Measurements from ENCODE around the gene ZFP64.
"Not testable (repeated sequence)": the region's sequence is repeated elsewhere in the genome, so short reads cannot be mapped to it uniquely, and the experiment has no call there.

The ZFP64 gene

DNA sequence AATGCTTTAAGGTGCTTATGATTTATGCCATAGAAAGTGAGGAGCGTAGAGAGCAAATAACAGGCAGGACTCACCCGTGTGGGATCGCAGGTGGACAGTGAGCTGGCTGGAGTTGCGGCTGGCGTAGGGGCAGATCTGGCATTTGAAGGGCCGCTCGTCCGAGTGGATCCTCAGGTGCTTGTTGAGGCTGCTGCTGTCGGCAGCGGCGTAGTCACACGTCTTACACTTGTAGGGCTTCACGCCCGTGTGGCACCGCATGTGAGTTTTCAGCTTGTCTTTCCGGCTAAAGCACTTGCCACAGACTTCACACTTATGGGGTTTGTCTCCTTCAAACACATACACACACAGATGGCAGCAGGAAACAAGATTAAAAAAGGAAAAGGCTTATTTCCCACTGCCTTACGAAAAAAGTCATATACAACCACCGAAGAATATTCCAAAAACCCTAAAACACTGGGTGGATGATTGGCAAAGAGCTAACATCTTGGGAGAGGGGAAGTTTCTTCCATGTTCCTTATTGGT lies 31.5 kb downstream of the ZFP64 start:
- DNase-seq (ENCODE audit: low read depth, low spot score): no peak

DNA sequence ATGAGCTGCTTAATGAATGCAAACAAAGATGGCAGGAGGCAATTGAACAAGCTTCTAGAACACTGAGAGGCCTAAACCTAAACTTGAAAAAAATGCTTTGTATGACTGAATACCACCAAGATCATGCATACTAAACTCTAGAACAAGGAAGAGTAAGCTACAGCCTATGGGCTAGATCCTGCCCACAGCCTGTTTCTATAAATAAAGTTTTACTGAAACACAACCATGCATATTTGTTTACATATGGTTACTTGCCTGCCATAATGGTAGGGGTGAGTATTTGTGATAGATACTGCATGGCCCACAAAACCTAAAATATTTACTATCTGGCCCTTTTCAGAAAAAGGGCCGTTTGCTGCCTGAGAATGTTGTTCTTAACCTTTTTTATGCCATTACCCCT lies 37.0 kb downstream of the ZFP64 start:
- no peak for DNase-seq (ENCODE audit: low read depth, low spot score)

- DNase-seq (ENCODE audit: low read depth, low spot score): no peak
Observed at GRCh38 chr20:52153896-52154295, 37.7 kb downstream of the ZFP64 start.

DNA sequence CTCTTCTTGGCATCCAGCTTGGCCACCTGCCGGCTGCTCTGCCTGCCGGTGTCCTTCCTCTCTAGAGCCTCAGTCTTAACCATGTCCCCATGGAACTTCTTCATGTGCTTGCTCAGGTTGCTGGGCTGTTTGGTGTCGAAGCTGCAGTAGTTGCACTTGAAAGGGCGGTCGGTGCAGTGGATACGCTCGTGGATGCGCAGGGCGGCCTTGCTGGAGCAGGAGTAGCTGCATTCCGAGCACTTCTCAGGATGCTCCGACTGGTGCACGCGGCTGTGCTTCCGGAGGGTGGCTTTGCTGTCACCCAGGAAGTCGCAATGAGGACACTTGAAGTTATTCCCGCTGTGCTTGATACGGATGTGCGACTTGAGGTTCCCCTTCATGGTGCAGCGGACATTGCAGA lies 38.7 kb downstream of the ZFP64 start:
- no peak for DNase-seq (ENCODE audit: low read depth, low spot score)

- no peak for DNase-seq (ENCODE audit: low read depth, low spot score)
Observed at GRCh38 chr20:52152416-52152815, 39.2 kb downstream of the ZFP64 start.

DNA sequence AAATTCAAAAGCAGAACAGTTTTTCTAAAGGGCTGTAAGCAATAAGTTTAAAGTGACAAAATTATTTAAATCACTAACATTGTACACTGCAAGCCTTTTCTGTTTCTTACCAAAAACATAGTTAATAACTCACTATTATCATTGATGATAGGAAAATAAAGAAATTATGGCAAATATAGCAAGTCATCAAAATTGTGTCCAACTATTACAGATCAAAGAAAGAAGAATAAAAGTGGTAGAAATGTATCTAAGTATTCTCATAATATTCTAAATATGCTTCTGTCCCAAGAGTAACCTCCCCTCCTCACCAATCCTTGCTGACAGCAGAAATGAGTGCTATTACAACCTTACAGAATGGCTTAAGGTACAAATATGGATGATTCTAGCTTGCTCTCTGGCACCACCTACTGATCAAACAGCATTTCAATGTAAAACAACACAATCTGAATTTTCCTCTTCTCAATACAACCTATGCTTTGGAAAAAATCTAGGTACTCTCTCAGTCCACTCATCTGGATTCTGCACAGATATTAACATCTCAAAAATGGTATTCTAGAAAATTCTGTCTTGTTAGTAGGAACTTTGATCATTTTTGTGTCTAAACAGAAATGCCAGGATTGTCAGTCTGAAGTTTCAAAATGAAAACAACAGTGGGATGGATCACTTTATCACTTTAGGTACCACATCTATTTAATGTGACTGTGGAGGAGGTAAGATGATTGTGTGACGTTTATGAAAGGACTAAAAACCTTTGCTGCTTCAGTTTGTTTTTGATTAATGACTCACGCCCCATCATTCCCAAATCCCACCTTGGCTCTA lies 40.9 kb downstream of the ZFP64 start:
- no peak for DNase-seq (ENCODE audit: low read depth, low spot score)

- DNase-seq (ENCODE audit: low read depth, low spot score): no peak
Observed at GRCh38 chr20:52145587-52145986, 46.0 kb downstream of the ZFP64 start.

DNA sequence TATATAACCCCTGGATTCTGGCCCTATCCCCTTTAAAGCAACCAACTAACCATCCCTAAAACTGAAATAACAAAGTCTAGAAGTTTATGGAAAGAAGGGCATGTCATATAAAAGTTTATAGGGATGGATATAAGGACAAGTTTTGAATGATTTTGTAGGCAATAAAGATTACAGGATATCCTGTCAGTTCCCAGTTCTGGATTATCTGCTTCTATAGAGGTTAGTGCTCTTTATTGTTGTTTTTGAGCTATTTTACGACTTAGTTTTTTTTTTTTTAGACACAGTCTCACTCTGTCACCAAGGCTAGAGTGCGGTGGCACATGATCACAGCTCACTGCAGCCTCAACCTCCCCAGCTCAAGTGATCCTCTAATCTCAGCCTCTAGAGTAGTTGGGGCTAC lies 48.3 kb downstream of the ZFP64 start:
- DNase-seq (ENCODE audit: low read depth, low spot score): no peak

- DNase-seq (ENCODE audit: low read depth, low spot score): no peak
Observed at GRCh38 chr20:52142757-52143156, 48.8 kb downstream of the ZFP64 start.

DNA sequence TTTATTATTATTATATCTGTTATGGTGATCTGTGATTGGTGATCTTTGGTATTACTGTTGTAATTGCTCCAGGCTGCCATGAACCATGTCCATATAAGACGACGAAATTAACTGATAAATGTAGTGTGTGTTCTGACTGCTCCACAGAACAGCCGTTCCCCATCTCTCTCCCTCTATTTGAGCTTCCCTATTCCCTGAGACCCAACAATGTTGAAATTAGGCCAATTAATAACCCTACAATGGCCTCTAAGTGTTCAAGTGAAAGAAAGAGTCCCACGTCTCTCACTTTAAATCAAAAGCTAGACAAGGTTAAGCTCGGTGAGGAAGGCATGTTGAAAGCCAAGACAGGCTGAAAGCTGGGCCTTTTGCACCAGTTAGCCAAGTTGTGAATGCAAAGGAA lies 51.6 kb downstream of the ZFP64 start:
- DNase-seq (ENCODE audit: low read depth, low spot score): no peak

DNA sequence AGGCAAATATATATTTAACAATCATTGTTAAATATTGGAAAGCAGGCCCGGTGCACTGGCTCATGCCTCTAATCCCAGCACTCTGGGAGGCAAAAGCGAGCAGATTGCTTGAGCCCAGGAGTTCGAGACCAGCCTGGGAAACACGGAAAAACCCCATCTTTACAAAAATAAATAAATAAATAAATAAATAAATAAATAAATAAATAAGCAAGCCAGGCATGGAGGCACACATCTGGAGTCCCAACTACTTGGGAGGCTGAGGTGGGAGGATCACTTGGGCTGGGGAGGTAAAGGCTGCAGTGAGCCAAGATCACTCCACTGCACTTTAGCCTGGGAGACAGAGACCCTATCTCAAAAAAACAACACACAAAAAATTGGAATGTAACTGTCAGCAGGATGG lies 53.7 kb downstream of the ZFP64 start:
- no peak for DNase-seq (ENCODE audit: low read depth, low spot score)

DNA sequence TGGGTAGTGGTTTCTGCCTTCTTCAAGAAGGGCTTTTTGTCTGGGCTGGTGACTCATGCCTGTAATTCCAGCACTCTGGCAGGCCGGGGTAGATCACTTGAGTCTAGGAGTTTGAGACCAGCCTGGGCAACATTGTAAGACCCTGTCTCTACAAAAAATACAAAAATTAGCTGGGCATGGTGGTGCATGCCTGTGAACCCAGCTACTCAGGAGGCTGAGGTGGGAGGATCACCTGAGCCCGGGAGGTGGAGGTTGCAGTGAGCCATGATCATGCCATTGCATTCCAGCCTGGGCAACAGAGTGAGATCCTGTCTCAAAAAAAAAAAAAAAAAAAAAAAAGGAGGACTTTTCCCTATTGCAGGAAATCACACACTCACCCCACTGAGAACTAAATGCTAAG lies 57.9 kb downstream of the ZFP64 start:
- not testable (repeated sequence) for DNase-seq (ENCODE audit: low read depth, low spot score)

DNA sequence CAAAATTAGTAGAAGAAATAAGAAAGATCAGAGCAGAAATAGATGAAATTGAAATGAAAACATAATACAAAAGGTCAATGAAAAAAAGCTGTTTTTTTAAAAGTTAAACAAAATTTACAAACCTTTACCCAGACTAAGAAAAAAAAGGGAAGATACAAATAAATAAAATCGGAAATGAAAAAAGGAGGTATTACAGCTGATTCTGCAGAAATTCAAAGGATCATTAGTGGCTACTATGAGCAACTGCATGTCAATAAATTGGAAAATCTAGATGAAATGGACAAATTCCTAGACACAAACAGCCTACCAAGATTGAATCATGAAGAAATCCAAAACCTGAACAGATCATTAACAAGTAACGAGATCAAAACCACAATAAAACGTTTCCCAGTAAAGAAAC lies 59.2 kb downstream of the ZFP64 start:
- DNase-seq (ENCODE audit: low read depth, low spot score): no peak

GRCh38 chr20:52131048-52131643 lies 60.4 kb downstream of the ZFP64 start:
- DNase-seq (ENCODE audit: low read depth, low spot score): no peak

DNA sequence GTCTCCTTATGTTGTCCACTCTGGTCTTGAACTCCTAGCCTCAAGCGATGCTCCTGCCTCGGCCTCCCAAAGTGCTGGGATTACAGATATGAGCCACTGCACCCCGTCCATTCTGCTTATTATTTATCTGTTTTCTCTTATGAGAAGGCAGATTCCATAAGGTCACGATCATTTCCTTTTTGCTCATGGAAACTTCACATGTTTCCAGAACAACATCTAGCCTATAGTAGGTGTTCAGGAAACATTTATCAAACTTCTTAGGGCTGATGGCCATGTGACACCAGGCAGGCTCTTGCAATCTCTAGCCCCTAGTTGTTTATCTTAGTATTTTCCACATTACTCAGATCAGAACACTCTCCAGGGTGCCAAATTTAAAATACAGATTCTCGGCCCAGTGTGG lies 61.2 kb downstream of the ZFP64 start:
- DNase-seq (ENCODE audit: low read depth, low spot score): no peak

DNA sequence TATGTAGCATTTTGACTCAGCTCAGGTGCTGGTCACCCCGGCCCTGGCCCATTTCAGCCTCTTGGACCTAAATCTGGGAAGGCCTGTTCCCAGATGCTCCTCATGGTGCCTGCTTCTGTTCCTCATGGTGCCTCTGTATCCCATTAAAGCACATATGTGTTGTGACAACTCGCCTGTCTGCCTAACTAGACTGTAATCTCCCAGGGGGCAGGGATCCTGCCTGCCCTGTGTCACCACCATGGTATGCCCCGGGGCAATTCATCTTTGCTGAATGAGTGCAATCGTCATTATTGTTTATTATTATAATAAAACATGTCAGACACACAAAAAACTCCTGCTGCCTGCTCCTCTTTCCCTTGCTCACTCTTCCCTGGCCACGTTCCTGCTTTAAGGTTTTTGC lies 62.0 kb downstream of the ZFP64 start:
- no peak for DNase-seq (ENCODE audit: low read depth, low spot score)

GRCh38 chr20:52127309-52127708 lies 64.3 kb downstream of the ZFP64 start:
- DNase-seq (ENCODE audit: low read depth, low spot score): no peak

GRCh38 chr20:52124821-52125220 lies 66.8 kb downstream of the ZFP64 start:
- DNase-seq (ENCODE audit: low read depth, low spot score): no peak

- no peak for DNase-seq (ENCODE audit: low read depth, low spot score)
Observed at GRCh38 chr20:52118696-52119095, 72.9 kb downstream of the ZFP64 start.

GRCh38 chr20:52118016-52118623 lies 73.5 kb downstream of the ZFP64 start:
- peak; percentile 84 for DNase-seq (ENCODE audit: low read depth, low spot score)

DNA sequence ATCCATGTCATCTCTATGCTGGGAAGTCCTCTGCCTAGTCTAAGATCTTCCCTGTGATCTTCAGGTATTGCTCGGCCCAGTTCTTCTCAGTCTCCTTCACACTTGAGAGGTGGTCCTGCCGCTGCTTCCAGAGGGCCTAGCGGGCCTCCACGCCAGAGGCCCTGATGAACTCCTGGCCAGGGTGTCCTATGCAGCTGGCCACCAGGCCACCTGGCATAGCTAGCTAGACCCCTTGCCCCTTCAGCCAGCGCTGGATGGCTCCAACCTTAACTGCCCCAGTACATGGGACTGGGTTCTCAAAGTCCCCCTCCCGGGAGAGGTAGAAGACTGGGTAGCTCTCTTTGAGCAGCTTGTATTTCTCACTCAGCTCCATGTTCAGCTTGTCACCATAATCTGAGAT lies 81.1 kb downstream of the ZFP64 start:
- no peak for DNase-seq (ENCODE audit: low read depth, low spot score)

GRCh38 chr20:52105442-52106422 lies 85.8 kb downstream of the ZFP64 start:
- peak; percentile 96 for DNase-seq (ENCODE audit: low read depth, low spot score)
